ENCODE data around the gene FIBCD1.

FIBCD1 gene

GRCh38 chr9:130908146-130908877 lies 30.7 kb downstream of the FIBCD1 start:
- H3K27me3 Mint-ChIP-seq (ENCODE audit: low read depth) = no peaks in the 10 kb centered on the region
- no peaks in the 10 kb centered on the region for H3K4me1 Mint-ChIP-seq (ENCODE audit: low read depth)
- no peaks in the 10 kb centered on the region for H3K36me3 Mint-ChIP-seq (ENCODE audit: low read depth)
- no peaks in the 10 kb centered on the region for H3K9me3 Mint-ChIP-seq
- H3K4me3 Mint-ChIP-seq = no peak overlapping the region
- H3K27ac Mint-ChIP-seq = no peak overlapping the region

DNA sequence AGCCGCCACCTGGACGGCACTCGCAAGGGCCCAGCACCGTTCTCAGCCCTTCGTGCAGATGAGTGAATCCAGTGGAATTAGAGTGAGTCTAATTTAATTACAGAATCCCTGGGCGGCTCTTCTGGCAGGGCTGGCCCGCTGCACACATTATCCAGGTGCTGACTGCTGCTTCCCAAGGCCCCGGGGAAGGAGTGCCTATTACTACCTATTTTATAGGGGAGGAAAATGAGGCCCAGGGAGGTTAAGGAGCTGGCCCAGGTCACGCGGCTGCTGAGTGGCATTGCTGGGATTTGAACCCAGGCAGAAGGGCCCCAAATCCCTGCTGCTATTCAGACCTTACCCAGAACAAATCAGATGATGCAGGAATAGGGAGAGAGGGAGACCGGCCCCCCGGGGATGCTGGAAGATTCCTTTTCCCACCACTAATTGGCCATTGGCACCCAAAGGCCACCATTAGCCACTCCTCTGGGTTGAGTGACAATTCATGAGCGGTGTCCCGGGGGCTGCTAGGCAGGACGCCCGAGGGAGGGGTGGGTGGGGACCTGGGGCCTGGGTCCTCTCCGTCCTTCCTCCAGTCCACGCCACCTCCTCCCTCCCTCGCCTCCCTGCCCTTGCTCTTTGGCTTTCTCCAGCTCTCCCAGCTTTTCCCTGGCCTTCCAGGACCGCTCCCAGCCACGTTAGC lies 32.2 kb downstream of the FIBCD1 start:
- Mint-ChIP-seq H3K27ac (no peak overlapping the region), H3K9me3 (no peaks in the 10 kb centered on the region), H3K4me3 (no peak overlapping the region), H3K27me3 (ENCODE audit: low read depth) (no peaks in the 10 kb centered on the region), H3K4me1 (ENCODE audit: low read depth) (no peaks in the 10 kb centered on the region), H3K36me3 (ENCODE audit: low read depth) (no peaks in the 10 kb centered on the region)

- H3K4me3 Mint-ChIP-seq = no peak overlapping the region
- no peaks in the 10 kb centered on the region for H3K9me3 Mint-ChIP-seq
- H3K4me1 Mint-ChIP-seq (ENCODE audit: low read depth) = no peaks in the 10 kb centered on the region
- no peaks in the 10 kb centered on the region for H3K27me3 Mint-ChIP-seq (ENCODE audit: low read depth)
- no peak overlapping the region for H3K27ac Mint-ChIP-seq
- H3K36me3 Mint-ChIP-seq (ENCODE audit: low read depth) = no peaks in the 10 kb centered on the region
Observed at GRCh38 chr9:130905902-130906734, 32.9 kb downstream of the FIBCD1 start.

DNA sequence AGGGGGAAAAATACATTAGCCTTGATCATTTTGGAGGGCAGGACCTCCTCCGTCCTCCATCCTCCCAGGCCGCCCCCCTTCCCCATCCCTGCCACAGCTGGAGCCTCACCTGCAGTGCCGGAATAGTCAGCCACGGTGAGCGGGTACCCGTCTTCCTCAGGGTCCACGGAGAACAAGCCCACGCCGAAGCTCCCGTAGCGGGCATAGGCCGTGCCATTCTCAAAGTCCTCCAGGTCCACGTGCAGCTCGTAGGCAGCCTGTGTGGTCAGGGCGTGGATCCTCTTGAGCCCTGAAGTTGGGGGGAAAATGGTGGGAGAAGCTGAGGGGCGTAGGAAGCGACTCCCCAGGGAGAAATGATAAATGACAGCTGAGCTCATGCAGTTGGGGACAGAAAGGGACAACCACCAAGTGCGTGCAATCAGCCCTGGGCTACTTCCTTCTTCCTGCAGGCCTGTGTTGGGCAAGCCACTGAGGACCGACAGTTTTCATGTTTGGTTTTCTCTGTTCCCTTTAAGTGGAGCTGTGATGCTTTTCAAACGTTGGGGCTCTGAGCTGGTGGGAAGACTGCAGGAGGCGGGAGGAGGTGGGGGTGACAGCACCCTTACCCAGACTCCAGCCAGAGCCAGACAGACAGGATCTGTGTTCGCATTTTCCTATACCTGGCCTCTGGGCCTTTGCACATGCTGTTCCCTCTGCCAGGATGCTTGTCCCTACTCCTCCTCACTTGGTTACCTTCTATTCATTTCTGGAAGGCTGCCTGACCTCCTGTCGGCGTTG lies 33.7 kb downstream of the FIBCD1 start:
- Mint-ChIP-seq H3K4me1 (ENCODE audit: low read depth) (no peaks in the 10 kb centered on the region), H3K27ac (no peak overlapping the region), H3K27me3 (ENCODE audit: low read depth) (no peaks in the 10 kb centered on the region), H3K4me3 (no peak overlapping the region), H3K36me3 (ENCODE audit: low read depth) (no peaks in the 10 kb centered on the region), H3K9me3 (no peaks in the 10 kb centered on the region)

- Mint-ChIP-seq H3K4me1 (ENCODE audit: low read depth) (no peaks in the 10 kb centered on the region), H3K4me3 (no peak overlapping the region), H3K27me3 (ENCODE audit: low read depth) (no peaks in the 10 kb centered on the region), H3K9me3 (no peaks in the 10 kb centered on the region), H3K36me3 (ENCODE audit: low read depth) (no peaks in the 10 kb centered on the region), H3K27ac (no peak overlapping the region)
Observed at GRCh38 chr9:130904070-130905044, 34.7 kb downstream of the FIBCD1 start.

GRCh38 chr9:130903194-130904069 lies 35.6 kb downstream of the FIBCD1 start:
- Mint-ChIP-seq H3K27ac (no peak overlapping the region), H3K4me3 (no peak overlapping the region), H3K27me3 (ENCODE audit: low read depth) (no peaks in the 10 kb centered on the region), H3K36me3 (ENCODE audit: low read depth) (no peaks in the 10 kb centered on the region), H3K9me3 (no peaks in the 10 kb centered on the region), H3K4me1 (ENCODE audit: low read depth) (no peaks in the 10 kb centered on the region)

DNA sequence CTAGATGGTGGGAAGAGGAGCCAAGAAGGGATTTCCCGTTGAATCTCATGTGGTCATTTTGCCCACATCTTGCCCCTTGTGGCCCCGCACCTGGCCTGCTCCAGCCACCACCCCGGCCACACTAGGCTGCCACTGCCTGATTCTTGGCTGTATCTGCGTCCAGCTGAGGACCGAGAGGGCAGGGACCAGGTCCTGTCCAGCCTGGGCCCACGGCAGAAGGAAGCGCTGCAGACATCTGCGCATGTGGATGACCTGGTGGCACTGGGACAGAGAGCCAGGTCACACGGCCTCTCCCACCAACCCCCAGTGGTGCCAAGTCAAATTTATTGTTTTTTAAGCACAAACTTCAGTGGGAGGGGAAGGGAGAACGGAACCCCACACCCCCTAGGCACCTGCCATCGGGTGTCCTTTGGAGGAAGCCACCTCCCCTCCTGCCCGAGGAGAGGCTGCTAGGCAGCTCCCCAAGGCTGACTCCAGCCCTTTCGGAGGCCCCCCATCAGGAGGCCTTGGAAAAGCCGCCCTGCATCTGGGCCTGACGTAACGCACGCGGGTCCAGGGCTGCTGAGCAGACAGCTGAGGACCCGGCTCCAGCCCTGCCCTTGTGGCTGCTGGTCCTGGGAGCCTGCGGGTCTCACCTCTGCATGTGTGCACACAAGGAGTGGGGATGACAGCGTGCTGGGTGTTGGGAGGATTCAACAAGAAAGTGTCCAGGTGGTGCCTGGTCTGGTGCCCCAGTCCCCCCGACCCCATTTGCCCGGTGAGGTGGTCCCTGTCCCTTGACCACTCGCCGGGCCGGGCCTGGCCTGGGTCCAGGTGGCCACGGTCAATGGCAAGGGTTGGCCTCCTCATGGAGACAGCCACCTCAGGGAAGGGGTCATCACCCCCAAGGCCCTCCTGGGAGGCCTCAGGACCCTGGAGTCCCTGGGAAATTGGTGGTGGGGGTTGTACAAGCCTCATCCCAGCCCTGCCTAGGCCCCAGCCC lies 36.6 kb downstream of the FIBCD1 start:
- H3K4me1 Mint-ChIP-seq (ENCODE audit: low read depth) = no peaks in the 10 kb centered on the region
- H3K4me3 Mint-ChIP-seq = no peak overlapping the region
- no peak overlapping the region for H3K27ac Mint-ChIP-seq
- no peaks in the 10 kb centered on the region for H3K36me3 Mint-ChIP-seq (ENCODE audit: low read depth)
- no peaks in the 10 kb centered on the region for H3K9me3 Mint-ChIP-seq
- H3K27me3 Mint-ChIP-seq (ENCODE audit: low read depth) = no peaks in the 10 kb centered on the region

GRCh38 chr9:130901498-130902203 lies 37.4 kb downstream of the FIBCD1 start:
- no peaks in the 10 kb centered on the region for H3K9me3 Mint-ChIP-seq
- H3K27me3 Mint-ChIP-seq (ENCODE audit: low read depth) = no peaks in the 10 kb centered on the region
- no peaks in the 10 kb centered on the region for H3K36me3 Mint-ChIP-seq (ENCODE audit: low read depth)
- H3K27ac Mint-ChIP-seq = no peak overlapping the region
- H3K4me3 Mint-ChIP-seq = no peak overlapping the region
- H3K4me1 Mint-ChIP-seq (ENCODE audit: low read depth) = no peaks in the 10 kb centered on the region

DNA sequence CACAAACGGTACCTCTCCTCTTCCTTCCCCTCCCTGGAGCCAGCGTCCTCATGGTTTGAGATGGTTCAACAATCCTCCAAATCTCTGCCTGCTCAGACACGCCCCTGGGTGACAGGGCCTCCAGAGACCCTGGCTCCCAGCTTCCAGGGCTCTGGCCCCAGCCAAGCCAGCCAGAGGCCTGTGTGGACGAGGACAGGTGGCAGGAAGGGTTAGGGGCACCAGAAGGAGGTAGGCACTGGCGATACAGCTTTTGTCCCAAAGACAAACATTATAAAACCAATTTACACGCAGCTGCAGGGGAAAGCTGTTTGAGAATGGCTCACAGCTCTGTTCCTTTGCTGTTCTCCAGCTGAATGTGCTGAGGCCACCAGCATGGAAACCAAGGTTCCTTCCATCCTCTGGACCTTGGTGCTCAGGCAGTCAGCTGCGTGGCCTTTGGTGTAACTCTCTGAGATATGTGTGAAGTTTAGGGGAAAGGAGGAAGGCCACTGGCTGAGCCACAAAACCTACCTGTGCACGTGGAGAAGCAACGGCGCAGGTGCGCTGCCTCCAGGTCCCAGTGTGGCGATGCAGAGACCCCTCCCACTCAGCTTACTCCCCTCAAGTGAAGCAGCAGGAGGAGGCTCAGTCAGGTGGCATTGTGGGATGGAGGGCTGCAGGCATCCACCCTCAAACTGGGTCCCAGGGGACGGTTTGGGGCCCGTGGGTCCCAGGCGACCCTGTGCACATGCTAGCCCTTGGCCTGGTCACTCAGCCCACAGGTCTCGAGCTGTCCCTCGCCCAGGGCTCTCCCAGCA lies 38.1 kb downstream of the FIBCD1 start:
- no peaks in the 10 kb centered on the region for H3K4me1 Mint-ChIP-seq (ENCODE audit: low read depth)
- no peak overlapping the region for H3K4me3 Mint-ChIP-seq
- no peaks in the 10 kb centered on the region for H3K9me3 Mint-ChIP-seq
- H3K36me3 Mint-ChIP-seq (ENCODE audit: low read depth) = no peaks in the 10 kb centered on the region
- no peaks in the 10 kb centered on the region for H3K27me3 Mint-ChIP-seq (ENCODE audit: low read depth)
- H3K27ac Mint-ChIP-seq = no peak overlapping the region

- no peaks in the 10 kb centered on the region for H3K27me3 Mint-ChIP-seq (ENCODE audit: low read depth)
- H3K27ac Mint-ChIP-seq = no peak overlapping the region
- no peaks in the 10 kb centered on the region for H3K36me3 Mint-ChIP-seq (ENCODE audit: low read depth)
- no peaks in the 10 kb centered on the region for H3K9me3 Mint-ChIP-seq
- no peaks in the 10 kb centered on the region for H3K4me1 Mint-ChIP-seq (ENCODE audit: low read depth)
- H3K4me3 Mint-ChIP-seq = no peak overlapping the region
Observed at GRCh38 chr9:130899051-130899748, 39.8 kb downstream of the FIBCD1 start.

- no peaks in the 10 kb centered on the region for H3K4me1 Mint-ChIP-seq (ENCODE audit: low read depth)
- H3K36me3 Mint-ChIP-seq (ENCODE audit: low read depth) = no peaks in the 10 kb centered on the region
- H3K9me3 Mint-ChIP-seq = no peaks in the 10 kb centered on the region
- H3K27ac Mint-ChIP-seq = no peak overlapping the region
- no peaks in the 10 kb centered on the region for H3K27me3 Mint-ChIP-seq (ENCODE audit: low read depth)
- no peak overlapping the region for H3K4me3 Mint-ChIP-seq
Observed at GRCh38 chr9:130898552-130898852, 40.5 kb downstream of the FIBCD1 start.
